SK-N-SH treated with all-trans-retinoic acid at 6 μM for 48 hours (cell line): ENCODE measurements around the gene PCNX3.

ENCODE experiments used
- ATAC-seq: fragments of 200-7000 bp; cut with Tn5 transposase; 3 replicates; pipeline ENCODE4 v1.9.1; 2020; ENCODE audit warnings: mild to moderate bottlenecking, moderate library complexity
- ARNTL ChIP-seq: fragments of 450-650 bp; formaldehyde crosslinking; IDR thresholded peaks from 2 replicates; pipeline ENCODE4 v1.5.0; 2020; ENCODE audit warnings: low read depth, mild to moderate bottlenecking, moderate library complexity, borderline replicate concordance
- BACH2 ChIP-seq: fragments of 250-450 bp; sonication (Bioruptor Pico); IDR thresholded peaks from 2 replicates; pipeline ENCODE4 v1.9.0; 2021; ENCODE audit warnings: mild to moderate bottlenecking, borderline replicate concordance
- CREB5 ChIP-seq: fragments of 250-450 bp; sonication (Bioruptor Pico); IDR thresholded peaks from 2 replicates; pipeline ENCODE4 v1.5.1; 2020; ENCODE audit warnings: low read depth, mild to moderate bottlenecking, moderate library complexity
- CSDC2 ChIP-seq: fragments of 250-450 bp; sonication (Bioruptor Pico); IDR thresholded peaks from 2 replicates; pipeline ENCODE4 v1.5.0; 2020; ENCODE audit warnings: mild to moderate bottlenecking, moderate library complexity
- ESRRG ChIP-seq: fragments of 250-450 bp; sonication (Bioruptor Pico); IDR thresholded peaks from 2 replicates; pipeline ENCODE4 v1.6.1; 2021; ENCODE audit warnings: mild to moderate bottlenecking
- GLIS3 ChIP-seq: fragments of 250-450 bp; sonication (Bioruptor Pico); IDR thresholded peaks from 2 replicates; pipeline ENCODE4 v1.5.0; 2020; ENCODE audit warnings: mild to moderate bottlenecking, moderate library complexity
- OSR1 ChIP-seq: fragments of 250-450 bp; sonication (Bioruptor Pico); IDR thresholded peaks from 2 replicates; pipeline ENCODE4 v1.8.0; 2022; ENCODE audit warnings: moderate library complexity, mild to moderate bottlenecking, inconsistent platforms
- PATZ1 ChIP-seq: fragments of 250-450 bp; sonication (Bioruptor Pico); IDR thresholded peaks from 2 replicates; pipeline ENCODE4 v1.8.0; 2020; ENCODE audit warnings: mild to moderate bottlenecking, moderate library complexity, borderline replicate concordance
- PPARA ChIP-seq: fragments of 250-450 bp; sonication (Bioruptor Pico); IDR thresholded peaks from 2 replicates; pipeline ENCODE4 v1.5.0; 2020; ENCODE audit warnings: mild to moderate bottlenecking, borderline replicate concordance
- SNAI2 ChIP-seq: fragments of 250-450 bp; sonication (Bioruptor Pico); IDR thresholded peaks from 2 replicates; pipeline ENCODE4 v1.5.0; 2020; ENCODE audit warnings: mild to moderate bottlenecking, moderate library complexity
- TCF4 ChIP-seq: fragments of 250-450 bp; sonication (Bioruptor Pico); IDR thresholded peaks from 2 replicates; pipeline ENCODE4 v1.8.0; 2021; ENCODE audit warnings: mild to moderate bottlenecking, moderate library complexity, borderline replicate concordance
- TOX ChIP-seq: fragments of 250-450 bp; sonication (Bioruptor Pico); IDR thresholded peaks from 2 replicates; pipeline ENCODE4 v1.8.0; 2021; ENCODE audit warnings: mild to moderate bottlenecking, moderate library complexity, borderline replicate concordance
- ZC3H10 ChIP-seq: fragments of 250-450 bp; sonication (Bioruptor Pico); IDR thresholded peaks from 2 replicates; pipeline ENCODE4 v1.5.1; 2021; ENCODE audit warnings: mild to moderate bottlenecking, moderate library complexity
- ZFP3 ChIP-seq: fragments of 250-450 bp; sonication (Bioruptor Pico); IDR thresholded peaks from 2 replicates; pipeline ENCODE4 v1.5.0; 2020; ENCODE audit warnings: mild to moderate bottlenecking, moderate library complexity
- ZFP30 ChIP-seq: fragments of 450-650 bp; formaldehyde crosslinking; IDR thresholded peaks from 2 replicates; pipeline ENCODE4 v1.5.0; 2022; ENCODE audit warnings: mild to moderate bottlenecking, moderate library complexity
- ZNF565 ChIP-seq: fragments of 450-650 bp; formaldehyde crosslinking; conservative IDR thresholded peaks from 2 replicates; pipeline ENCODE4 v1.5.0; 2020; ENCODE audit warnings: low read depth, mild to moderate bottlenecking, moderate library complexity
- ZNF8 ChIP-seq: fragments of 450-650 bp; formaldehyde crosslinking; IDR thresholded peaks from 2 replicates; pipeline ENCODE4 v1.5.0; 2020; ENCODE audit warnings: mild to moderate bottlenecking, moderate library complexity
- TF ChIP-seq, protein P1 (sequence below): fragments of 250-450 bp; sonication (Bioruptor Pico); IDR thresholded peaks from 2 replicates; pipeline ENCODE4 v1.5.1; 2021; ENCODE audit warnings: mild to moderate bottlenecking, moderate library complexity
- TF ChIP-seq, protein P2 (sequence below): fragments of 250-450 bp; sonication (Bioruptor Pico); IDR thresholded peaks from 2 replicates; pipeline ENCODE4 v1.8.0; 2021; ENCODE audit warnings: low read depth, mild to moderate bottlenecking, moderate library complexity, borderline replicate concordance
- TF ChIP-seq, protein P3 (sequence below): fragments of 250-450 bp; sonication (Bioruptor Pico); IDR thresholded peaks from 2 replicates; pipeline ENCODE4 v1.5.0; 2020; ENCODE audit warnings: mild to moderate bottlenecking, moderate library complexity

The PCNX3 gene

DNA sequence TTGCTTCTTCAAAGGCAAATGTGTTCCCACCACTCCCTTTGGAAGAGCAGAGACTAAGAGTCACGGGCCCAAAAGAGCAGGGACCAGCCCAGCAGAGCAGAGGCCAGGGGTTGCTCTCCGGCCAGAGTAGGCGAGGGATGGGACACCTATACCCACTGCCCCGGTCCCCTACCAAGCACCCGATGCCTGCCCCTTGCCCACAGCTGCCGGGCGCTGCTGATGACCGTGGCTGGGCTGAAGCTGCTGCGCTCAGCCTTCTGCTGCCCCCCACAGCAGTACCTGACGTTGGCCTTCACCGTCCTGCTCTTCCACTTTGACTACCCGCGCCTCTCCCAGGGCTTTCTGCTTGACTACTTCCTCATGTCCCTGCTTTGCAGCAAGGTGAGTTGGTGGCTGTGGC is 11.6 kb downstream of the PCNX3 start:
- TF ChIP-seq OSR1 (CRISPR knock-in tag): no peak
- TF ChIP-seq PATZ1 (CRISPR knock-in tag): no peak
- TF ChIP-seq ESRRG (CRISPR knock-in tag): no peak
- TF ChIP-seq TCF4 (CRISPR knock-in tag): no peak
- no peak for TF ChIP-seq CSDC2 (CRISPR knock-in tag)
- no peak for TF ChIP-seq ZFP3 (CRISPR knock-in tag)
- TF ChIP-seq, protein P1, sequence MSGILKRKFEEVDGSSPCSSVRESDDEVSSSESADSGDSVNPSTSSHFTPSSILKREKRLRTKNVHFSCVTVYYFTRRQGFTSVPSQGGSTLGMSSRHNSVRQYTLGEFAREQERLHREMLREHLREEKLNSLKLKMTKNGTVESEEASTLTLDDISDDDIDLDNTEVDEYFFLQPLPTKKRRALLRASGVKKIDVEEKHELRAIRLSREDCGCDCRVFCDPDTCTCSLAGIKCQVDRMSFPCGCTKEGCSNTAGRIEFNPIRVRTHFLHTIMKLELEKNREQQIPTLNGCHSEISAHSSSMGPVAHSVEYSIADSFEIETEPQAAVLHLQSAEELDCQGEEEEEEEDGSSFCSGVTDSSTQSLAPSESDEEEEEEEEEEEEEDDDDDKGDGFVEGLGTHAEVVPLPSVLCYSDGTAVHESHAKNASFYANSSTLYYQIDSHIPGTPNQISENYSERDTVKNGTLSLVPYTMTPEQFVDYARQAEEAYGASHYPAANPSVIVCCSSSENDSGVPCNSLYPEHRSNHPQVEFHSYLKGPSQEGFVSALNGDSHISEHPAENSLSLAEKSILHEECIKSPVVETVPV: no peak
- TF ChIP-seq ARNTL (CRISPR knock-in tag): no peak
- TF ChIP-seq TOX (CRISPR knock-in tag): no peak
- no peak for TF ChIP-seq ZNF565
- TF ChIP-seq ZC3H10 (CRISPR knock-in tag): no peak
- TF ChIP-seq BACH2 (CRISPR knock-in tag): no peak
- no peak for ATAC-seq

GRCh38 chr11:65629579-65629978 is 14.0 kb downstream of the PCNX3 start:
- ATAC-seq: no peak
- TF ChIP-seq, protein P1: no peak
- TF ChIP-seq ZNF565 (no peak), ZFP30 (no peak), PPARA (CRISPR knock-in tag) (no peak), ZNF8 (CRISPR knock-in tag) (no peak), SNAI2 (CRISPR knock-in tag) (no peak), CREB5 (CRISPR knock-in tag) (no peak), ESRRG (CRISPR knock-in tag) (no peak), TOX (CRISPR knock-in tag) (no peak), PATZ1 (CRISPR knock-in tag) (no peak), OSR1 (CRISPR knock-in tag) (no peak), BACH2 (CRISPR knock-in tag) (no peak), GLIS3 (no peak), CSDC2 (CRISPR knock-in tag) (no peak)
- TF ChIP-seq, protein P2, sequence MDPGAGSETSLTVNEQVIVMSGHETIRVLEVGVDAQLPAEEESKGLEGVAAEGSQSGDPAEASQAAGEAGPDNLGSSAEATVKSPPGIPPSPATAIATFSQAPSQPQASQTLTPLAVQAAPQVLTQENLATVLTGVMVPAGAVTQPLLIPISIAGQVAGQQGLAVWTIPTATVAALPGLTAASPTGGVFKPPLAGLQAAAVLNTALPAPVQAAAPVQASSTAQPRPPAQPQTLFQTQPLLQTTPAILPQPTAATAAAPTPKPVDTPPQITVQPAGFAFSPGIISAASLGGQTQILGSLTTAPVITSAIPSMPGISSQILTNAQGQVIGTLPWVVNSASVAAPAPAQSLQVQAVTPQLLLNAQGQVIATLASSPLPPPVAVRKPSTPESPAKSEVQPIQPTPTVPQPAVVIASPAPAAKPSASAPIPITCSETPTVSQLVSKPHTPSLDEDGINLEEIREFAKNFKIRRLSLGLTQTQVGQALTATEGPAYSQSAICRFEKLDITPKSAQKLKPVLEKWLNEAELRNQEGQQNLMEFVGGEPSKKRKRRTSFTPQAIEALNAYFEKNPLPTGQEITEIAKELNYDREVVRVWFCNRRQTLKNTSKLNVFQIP: no peak
- TF ChIP-seq, protein P3, sequence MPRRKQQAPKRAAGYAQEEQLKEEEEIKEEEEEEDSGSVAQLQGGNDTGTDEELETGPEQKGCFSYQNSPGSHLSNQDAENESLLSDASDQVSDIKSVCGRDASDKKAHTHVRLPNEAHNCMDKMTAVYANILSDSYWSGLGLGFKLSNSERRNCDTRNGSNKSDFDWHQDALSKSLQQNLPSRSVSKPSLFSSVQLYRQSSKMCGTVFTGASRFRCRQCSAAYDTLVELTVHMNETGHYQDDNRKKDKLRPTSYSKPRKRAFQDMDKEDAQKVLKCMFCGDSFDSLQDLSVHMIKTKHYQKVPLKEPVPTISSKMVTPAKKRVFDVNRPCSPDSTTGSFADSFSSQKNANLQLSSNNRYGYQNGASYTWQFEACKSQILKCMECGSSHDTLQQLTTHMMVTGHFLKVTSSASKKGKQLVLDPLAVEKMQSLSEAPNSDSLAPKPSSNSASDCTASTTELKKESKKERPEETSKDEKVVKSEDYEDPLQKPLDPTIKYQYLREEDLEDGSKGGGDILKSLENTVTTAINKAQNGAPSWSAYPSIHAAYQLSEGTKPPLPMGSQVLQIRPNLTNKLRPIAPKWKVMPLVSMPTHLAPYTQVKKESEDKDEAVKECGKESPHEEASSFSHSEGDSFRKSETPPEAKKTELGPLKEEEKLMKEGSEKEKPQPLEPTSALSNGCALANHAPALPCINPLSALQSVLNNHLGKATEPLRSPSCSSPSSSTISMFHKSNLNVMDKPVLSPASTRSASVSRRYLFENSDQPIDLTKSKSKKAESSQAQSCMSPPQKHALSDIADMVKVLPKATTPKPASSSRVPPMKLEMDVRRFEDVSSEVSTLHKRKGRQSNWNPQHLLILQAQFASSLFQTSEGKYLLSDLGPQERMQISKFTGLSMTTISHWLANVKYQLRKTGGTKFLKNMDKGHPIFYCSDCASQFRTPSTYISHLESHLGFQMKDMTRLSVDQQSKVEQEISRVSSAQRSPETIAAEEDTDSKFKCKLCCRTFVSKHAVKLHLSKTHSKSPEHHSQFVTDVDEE: no peak
